Stimulated activated naive CD4-positive, alpha-beta T cell (primary cell): ENCODE results near the gene MRTFA.
"Not testable (repeated sequence)": the region's sequence is repeated elsewhere in the genome, so short reads cannot be mapped to it uniquely, and the experiment has no call there.

ENCODE experiments used
- DNase-seq, 6 experiments: peaks; one replicate each; lab custom pipeline; 2025; lab: John Stamatoyannopoulos, UW

MRTFA gene

DNA sequence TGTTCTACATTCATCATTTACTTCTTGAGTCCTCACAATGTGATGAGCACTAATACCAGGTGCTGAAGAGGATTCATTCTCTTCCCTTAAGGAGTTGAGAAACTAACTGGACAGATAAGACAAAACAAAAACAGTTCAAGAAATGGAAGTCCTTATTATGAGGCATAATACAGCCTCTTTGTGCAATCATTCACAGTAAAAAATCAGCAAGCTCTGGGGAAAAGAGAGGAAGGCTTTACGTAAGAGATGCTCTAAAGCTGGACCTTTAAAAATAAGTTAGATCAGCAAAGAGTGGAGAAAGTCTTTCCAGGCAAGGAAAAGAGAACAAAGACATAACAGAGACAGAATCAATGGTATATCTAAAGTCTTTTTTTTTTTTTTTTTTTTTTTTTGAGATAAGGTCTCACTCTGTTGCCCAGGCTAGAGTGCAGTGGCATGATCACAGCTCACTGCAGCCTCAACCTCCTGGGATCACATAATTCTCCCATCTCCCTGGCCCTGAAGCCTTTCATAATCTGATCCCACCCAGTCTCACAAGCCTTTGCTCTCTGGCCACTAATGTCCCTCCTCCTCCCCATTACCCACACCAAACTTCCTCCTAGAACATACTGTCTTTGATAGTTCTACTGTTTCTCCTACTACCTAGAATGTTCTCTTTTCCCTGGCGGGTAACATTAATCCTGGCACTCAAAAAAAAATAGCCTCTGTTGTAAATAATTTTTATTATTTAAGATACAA, 40.9 kb downstream of the MRTFA start:
- no peak for DNase-seq

DNA sequence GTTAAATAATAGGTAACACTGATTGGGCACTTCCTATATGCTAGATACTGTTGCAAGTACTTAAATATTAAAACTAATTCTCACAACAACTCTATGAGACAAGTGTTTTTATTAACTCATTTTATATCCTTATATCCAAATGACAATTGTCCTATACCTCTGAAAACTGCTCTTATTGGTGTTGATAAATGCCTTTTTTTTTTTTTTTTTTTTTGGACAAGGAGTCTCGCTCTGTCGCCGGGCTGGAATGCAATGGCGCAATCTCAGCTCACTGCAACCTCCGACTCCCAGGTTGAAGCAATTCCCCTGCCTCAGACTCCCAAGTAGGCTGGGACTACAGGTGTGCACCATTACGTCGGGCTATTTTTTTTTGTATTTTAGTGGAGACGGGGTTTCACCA, 41.6 kb downstream of the MRTFA start:
- DNase-seq = no peak

DNA sequence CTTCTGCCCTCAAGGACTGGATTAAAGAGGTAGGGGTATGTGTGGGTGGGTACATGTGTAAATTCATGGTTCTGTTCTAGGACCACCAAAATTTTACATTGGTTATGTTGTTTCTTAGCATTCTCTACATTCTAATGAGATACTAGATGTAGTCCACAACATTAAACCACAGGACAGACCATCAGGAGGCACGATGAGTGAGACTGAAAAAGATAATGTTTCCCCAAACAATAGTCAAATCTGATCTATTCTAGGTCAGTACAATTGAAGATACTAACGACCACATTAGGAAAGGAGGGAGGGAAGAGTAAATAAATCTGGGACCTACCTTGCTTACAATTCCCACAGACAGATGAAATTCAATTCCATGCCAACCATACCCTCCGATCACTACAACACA, 42.2 kb downstream of the MRTFA start:
- no peak for DNase-seq

DNA sequence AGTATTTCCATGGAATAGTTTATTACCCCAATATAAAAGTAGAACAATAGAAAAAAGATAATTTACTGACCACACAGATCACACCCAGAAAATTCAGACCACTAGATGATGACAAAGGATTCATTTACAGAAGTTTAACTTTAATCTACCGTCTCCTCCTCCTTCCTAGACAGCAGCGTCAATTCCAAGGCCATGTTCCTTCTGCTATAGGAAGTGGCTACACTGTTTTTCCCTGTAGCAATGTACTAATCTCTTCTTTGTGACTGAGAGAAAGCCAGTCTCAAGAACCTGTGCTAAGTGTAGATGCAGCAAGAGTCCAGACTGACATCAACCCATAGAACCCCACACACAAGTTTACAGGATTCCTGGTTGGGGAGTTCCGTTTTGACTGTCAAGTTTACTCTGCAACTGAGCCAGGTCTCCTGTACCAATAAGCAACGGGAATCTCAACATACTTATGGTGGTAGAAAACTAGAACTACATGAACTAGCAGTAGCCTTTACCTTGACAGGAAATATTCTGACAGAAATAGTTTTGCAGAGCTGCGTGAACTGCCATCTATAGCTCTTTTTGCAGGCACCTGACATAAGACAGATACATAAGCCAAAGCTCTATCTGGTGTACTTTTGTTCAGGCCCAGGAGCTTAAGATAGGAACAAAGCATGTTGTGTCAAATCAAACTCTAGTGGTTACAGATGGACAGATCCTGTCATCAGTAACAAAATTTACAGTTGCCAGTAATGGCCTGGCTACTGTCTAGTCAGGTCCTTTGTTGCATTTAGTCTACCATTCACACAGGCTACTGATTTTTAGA, 42.9 kb downstream of the MRTFA start:
- peak in 1 of 6 experiments; percentile 3 for DNase-seq

DNA sequence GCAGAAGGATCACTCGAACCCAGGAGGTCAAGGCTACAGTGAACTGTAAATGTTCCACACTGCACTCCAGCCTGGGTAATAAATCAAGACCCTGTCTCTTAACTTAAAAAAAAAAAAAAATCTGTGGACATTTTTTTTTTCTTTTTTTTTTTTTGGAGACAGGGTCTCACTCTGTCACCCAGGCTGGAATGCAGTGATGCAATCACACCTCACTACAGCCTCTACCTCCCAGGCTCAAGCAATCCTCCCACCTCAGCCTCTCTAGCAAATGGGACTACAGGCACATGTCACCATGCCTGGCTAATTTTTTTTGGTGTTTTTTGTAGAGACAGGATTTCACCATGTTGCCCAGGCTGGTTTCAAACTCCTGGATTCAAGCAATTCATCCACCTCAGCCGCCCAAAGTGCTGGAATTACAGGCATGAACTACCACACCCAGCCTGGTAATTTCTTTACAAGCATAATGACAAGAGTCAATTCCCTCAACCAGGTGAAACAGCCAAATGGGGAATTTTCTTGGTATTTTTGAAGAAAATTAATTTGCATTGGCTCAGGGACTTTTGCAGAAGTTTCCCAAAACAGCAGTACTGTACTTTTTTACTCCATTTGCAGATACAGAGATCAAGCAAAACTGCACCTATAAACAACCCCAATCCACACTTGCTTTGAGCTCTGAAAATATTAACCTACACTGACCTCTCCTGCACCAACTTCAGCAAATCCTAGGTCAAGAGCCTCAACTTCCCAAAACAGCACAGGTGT, 44.0 kb downstream of the MRTFA start:
- DNase-seq = no peak

DNA sequence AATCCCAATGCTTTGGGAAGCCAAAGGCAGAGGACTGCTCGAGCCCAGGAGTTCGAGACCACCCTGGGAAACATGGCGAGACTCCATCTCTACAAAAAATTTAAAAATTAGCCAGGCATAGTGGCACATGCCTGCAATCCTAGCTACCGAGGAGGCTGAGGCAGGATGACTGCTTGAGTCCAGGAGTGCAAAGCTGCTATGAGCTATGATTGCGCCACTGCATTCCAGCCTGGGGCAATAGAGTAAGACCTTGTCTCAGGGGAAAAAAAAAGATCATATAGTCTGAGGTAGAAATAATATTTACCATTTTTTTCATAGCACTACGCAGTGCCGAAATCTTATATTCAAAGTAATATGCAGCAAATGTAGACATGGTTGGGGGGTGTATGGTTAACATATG, 47.8 kb downstream of the MRTFA start:
- DNase-seq = no peak

DNA sequence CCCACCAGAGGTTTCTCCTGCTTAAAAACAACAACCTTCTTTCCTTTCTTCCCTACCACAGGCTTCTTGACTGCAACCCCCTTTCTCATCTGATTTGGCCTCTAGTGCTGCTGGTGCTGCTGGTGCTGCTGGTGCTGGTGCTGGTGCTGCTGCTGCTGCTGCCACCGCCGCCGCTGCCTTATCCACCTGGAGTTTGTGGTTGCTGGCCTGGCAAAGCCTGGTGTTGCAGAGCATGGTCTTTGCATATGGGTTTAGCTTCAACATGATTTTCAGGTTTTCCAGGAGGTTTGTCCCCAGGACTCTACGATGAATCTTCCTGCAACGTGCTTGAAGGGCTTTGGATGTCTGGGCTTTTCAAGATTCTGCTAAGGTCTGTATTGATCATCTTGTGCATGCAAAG, 49.7 kb downstream of the MRTFA start:
- no peak for DNase-seq

DNA sequence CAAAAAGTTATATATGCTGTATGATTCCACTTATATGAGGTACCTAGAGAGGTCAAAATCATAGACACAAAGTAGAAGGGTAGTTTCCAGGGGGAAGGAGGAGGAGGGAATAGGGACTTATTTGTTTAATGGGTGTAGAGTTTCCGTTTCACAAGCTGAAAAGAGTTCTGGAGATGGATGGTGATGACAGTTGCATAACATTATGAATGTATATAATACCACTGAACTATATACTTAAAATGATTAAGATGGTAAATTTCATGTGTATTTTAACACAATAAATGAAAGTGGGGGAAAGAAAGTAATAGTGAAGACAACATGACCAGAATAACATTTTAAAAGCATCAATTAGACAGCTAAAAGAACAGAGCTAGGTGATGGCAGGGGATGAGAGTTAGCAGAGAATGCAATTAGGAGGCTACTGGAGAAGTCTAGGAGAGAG, 51.2 kb downstream of the MRTFA start:
- no peak for DNase-seq

DNA sequence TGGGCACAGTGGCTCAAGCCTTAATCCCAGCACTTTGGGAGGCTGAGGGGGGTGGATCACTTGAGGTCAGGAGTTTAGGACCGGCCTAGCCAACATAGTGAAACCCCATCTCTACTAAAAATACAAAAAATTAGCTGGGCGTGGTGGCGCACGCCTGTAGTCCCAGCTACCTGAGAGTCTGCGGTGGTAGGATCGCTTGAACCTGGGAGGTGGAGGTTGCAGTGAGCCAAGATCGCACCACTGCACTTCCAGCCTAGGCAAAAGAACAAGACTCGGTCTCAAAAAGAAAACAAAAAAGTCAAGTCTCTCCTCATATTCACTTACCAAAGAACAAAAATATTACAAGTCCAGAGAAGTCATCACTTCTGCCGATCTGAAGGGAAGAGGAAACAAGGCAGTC, 51.8 kb downstream of the MRTFA start:
- not testable (repeated sequence) for DNase-seq

DNA sequence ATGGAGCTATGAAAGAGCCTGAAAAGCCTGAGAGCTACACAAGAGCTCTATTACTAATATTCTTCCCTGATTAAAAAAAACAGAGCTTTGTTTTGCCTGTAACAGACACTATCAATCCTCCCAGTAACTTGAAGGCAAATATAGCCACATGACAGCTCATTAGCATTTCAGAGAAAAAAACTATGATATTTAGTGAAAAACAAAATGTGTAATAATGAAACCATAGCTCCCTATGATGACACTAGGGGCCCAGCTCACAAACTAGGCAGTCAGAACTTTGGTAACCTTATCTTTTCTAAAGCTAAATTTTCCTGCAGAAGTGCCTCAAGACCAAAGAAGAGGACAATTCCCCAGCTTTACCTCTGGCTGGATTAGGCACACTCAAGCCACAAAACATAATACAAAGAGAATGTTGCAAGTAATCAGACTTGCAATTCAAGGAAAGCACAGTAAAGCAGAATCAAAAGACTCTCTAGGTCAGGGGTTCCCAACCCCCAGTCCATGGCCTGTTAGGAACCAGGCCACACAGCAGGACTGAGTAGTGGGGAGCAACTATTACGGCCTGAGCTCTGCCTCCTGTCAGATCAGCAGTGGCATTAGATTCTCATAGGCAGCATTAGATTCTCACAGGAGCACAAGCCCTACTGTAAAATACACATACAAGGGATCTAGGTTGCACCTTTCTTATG, 53.3 kb downstream of the MRTFA start:
- DNase-seq = no peak

DNA sequence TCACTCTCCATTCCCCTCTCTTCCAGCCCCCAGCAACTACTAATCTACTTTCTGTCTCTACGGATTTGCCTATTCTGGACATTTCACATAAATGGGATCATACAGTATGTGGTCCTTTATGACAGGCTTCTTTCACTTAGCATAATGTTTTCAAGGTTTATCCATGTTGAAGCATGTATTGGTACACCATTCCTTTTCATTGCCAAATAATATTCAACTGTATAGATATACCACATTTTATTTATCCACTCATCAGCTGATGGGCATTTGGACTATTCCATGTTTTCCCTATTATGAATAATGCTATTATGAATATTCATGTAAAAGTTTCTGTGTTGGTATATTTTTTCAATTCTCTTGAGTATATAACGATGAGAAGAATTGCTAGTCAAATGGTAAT, 54.5 kb downstream of the MRTFA start:
- no peak for DNase-seq

DNA sequence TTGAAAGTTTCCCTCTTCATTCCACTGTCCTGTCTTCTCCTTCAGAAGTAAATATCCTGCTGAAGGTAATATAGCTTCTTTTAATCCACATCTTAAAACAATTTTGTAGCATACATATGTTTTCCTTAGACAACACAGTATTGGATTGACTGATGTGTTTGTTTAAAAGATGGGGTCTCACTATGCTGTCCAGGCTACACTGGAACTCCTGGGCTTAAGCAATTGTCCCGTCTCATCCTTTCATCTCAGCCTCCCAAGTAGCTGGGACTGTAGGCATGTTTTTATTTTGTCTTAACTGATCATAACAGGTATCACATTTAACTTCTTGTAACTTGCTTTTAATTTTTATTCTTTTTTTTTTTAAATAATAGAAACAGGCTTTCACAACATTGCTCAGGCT, 55.9 kb downstream of the MRTFA start:
- no peak for DNase-seq

DNA sequence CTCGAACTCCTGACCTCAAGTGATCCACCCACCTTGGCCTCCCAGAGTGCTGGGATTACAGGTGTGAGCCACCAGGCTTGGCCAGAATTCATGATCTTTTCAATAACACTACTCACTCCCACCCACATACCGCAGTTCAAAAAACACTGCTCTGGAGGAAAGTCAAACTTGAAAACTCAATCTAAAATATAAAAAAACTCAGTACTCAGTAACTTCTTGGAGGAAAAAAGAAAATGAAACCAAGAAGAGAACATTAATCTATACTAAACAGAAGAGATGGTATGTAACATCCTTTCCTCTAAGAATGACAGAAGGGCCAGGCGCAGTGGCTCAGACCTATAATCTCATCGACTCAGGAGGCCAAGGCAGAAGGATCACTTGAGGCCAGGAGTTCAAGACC, 58.3 kb downstream of the MRTFA start:
- DNase-seq = peak in 3 of 6 experiments; percentile 19 to 32 (median 26)

DNA sequence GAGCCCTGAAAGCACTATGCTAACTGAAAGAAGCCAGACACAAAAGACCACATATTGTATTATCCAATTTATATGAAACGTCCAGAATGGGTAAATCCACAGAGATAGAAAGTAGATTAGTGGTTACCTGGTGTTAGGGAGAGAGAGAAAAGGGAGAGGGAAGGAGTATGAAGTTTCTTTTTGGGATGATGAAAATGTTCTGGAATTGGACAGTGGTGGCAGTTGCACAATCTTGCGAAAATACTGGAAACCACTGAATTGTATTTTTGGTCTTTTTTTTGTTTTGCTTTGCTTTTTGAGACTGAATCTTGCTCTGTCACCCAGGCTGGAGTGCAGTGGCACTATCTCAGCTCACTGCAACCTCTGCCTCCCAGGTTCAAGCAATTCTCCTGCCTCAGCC, 63.5 kb downstream of the MRTFA start:
- no peak for DNase-seq

DNA sequence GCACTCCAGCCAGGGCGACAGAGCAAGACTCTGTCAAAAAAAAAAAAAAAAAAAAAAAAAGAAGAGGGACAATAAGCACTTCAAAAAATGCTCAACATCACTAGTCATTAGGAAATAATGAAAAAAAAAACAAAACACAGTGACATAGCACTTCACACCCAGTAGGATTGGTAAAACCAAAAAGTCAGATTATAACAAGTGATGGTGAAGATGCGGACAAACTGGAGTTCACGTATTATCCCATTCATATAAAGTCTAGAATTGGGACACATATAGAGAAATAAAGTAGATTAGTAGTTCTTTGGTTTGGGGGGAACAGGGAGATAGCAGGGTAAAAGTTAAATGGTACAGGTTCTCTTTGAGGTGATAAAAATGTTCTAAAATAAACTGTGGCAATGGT, 64.6 kb downstream of the MRTFA start:
- no peak for DNase-seq

DNA sequence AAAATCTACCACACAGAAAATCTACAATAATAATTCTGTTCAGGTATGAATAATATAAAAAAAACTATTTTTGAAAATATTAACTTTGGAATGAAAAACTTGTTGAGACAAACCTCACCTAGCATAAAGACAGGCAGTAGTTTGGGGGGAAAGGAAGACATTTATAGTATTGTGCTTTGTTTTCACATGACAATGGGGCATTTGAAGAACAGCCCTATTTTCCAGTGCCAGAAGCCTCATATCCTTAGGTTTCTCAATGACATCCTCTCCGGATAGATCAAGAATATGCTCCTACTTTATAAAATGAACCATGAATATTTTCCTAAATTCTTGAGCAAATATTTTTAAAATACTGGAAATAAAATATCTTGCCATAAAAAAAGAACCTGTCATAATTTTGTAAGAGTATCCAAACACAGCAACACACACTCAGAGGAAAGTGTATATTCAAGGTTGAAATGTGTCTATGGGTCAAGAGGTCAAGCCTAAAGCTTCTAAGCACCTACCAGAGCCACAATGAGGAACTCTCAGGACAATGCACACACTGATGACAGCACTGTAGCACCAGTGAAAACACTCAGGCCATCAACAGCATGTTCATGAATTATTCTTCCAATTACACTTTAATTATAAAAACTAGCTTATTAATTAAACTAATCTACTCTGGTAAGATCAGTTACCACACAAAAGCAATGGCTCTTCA, 68.7 kb downstream of the MRTFA start:
- no peak for DNase-seq

DNA sequence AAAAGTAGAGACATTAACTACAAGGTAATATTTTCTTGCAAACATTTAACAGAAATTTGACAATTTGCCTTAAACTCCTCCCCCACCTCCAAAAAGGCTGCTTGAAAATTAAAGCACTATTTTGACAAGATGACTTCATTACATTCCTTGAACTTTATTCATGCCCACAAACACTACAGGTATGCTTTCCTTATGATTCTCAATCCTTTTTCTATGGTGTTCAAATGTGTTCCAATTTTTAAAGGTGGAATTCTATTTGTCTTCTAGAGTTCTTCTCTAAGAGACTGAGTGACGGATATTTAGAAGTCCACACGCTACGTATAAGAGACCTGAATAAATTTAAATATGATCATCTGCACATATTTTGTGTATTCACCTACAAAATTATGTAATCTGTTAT, 69.4 kb downstream of the MRTFA start:
- DNase-seq = no peak

DNA sequence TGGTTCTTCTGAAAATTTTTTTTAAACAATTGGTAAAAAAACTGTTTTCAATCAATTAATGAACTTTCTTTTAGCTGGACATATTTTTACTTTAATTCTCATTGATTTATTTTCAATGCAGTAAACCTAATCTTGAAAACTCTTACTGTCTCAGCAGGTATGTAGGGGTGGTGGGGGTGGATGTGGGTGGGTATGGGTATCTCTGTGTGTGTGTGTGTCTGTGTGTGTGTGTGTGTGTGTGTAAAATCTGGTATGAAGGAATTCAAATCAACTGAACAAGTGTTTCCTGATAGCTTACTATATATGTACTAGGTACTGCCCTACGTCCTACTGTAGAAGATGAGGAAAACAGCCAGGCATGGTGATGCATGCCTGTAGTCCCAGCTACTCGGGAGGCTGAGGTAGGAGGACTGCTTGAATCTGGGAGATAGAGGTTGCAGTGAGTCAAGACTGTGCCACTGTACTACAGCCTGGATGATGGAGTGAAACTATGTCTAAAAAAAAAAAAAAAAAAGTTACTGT, 75.5 kb downstream of the MRTFA start:
- no peak for DNase-seq

DNA sequence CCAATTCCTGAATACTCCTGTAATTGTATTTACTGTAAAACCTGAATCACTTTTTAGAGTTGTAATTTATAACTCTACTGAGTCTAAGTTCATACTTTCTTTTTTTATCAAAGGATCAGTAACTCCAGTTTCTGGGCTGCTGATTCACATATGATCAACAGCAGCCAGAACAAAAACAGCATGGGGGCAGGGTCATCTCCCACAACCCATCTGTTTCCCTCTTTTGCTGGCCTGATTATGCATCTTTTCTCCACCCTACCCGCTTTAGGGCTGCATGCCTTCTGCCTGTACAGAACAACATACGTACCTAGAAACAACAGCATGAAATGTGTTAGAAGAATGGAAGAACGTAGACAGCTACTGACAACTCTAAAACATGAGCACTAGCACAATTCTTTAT, 76.0 kb downstream of the MRTFA start:
- no peak for DNase-seq

DNA sequence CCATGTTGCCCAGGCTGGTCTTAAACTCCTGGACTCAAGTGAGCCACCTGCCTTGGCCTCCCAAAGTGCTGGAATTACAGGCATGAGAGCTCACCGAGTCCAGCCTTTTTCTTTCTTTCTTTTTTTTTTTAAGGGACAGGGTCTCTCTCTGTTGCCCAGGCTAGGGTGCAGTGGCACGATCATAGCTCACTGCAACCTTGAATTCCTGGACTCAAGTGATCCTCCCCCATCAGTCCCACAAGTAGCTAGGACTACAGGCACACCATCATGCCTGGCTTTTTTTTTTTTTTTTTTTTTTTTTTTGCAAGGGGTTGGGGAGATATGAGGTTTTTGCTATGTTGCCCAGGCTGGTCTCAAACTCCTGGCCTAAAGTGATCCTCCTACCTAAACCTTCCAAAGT, 78.5 kb downstream of the MRTFA start:
- DNase-seq = no peak

DNA sequence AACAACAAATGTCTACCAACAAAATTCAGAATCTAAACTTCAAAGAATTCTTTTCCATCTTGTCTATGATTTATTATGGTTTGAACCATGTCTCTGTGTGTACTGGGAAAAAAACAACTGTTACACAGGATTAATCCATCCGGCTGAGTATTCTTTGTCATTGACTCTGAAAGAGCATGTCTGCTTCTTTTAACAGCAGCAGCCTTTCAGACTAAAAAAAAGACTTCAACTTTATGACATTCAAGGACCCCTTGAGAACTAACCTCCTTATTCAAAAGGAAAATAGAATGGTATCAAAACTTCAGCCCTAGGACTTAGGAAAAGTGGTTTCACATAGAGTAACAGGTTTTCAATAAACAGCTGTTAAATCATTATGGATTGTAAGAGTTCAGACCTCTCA, 79.9 kb downstream of the MRTFA start:
- no peak for DNase-seq
